Measurements from ENCODE around the gene RRAGD. TPM values are rescaled to one million over a fixed set of nuclear protein-coding genes. Genes with fewer than 3 reads are reported as not detected.

The RRAGD gene
- total and polyA plus RNA-seq, 2 of the 8 experiments (the other 6 are each of a cell fraction or from before 2014, with no cell fraction given): 7.2 to 30.8 TPM

- ChIA-PET POLR2A (ENCODE audit: partially characterized antibody) (interaction anchor here (0.6 kb wide), 1 partner anchor 1974 kb away, joined by 3 read pairs; no protein-coding TSS in a partner anchor), CTCF (ENCODE audit: partially characterized antibody) (interaction anchor here (1.5 to 1.9 kb wide), 3 partner anchors 9 to 150 kb away, joined by 4 to 7 read pairs (median 4); no protein-coding TSS in a partner anchor)
- H3K4me2 ChIP-seq (ENCODE audit: insufficient read depth in 1 of 2, low read depth in 2 of 2, low read length in 2 of 2): no peak overlapping the region
- no peak overlapping the region for H2BK5ac ChIP-seq (ENCODE audit: low read depth, low read length)
- no peaks in the 10 kb centered on the region for H3K36me3 ChIP-seq (ENCODE audit: control insufficient read depth in 2 of 4, insufficient read depth in 4 of 4, low read length in 3 of 4)
- no peaks in the 10 kb centered on the region for H3K4me1 ChIP-seq (replicated peaks in 1 of 4; ENCODE audit: control insufficient read depth in 3 of 4, insufficient read depth in 4 of 4, low read length in 3 of 4)
- H4K20me1 ChIP-seq (replicated peaks in 1 of 2; ENCODE audit: control insufficient read depth in 1 of 2, insufficient read depth in 2 of 2, low read length in 2 of 2): peaks cover 0 to 2% of the 10 kb centered on the region in 2 experiments
- no peaks in the 10 kb centered on the region for H3K79me1 ChIP-seq (ENCODE audit: low read depth, low read length)
- H2AK5ac ChIP-seq (ENCODE audit: low read depth, low read length): no peak overlapping the region
- no peak overlapping the region for H4K8ac ChIP-seq (ENCODE audit: extremely low read depth, insufficient read depth, low read length)
- H3K27ac ChIP-seq (ENCODE audit: low read depth, low read length): no peak overlapping the region
- FAIRE-seq (no peak), DNase-seq (ENCODE audit: low read depth in 1 of 2, low spot score in 2 of 2) (no peak)
- no peak overlapping the region for H2BK15ac ChIP-seq (ENCODE audit: low read length)
- no peaks in the 10 kb centered on the region for H3K9me3 ChIP-seq (ENCODE audit: insufficient read depth in 2 of 2, low read depth in 1 of 2, low read length in 1 of 2)
- H2BK120ac ChIP-seq (replicated peaks; ENCODE audit: low read depth, low read length): no peak overlapping the region
- no peak overlapping the region for H3K14ac ChIP-seq (ENCODE audit: insufficient read length)
- no peak overlapping the region for H3K4ac ChIP-seq (replicated peaks; ENCODE audit: insufficient read length, low read depth, low read length)
- H4K5ac ChIP-seq (ENCODE audit: insufficient read length, low read depth, low read length): no peak overlapping the region
- no peak overlapping the region for H2BK20ac ChIP-seq (ENCODE audit: low read length)
- no peaks in the 10 kb centered on the region for H3K79me2 ChIP-seq (ENCODE audit: control insufficient read depth in 1 of 2, insufficient read depth in 2 of 2, low read length in 2 of 2)
- WGBS, 2 experiments (ENCODE audit: extremely low coverage in 1 of 2, insufficient coverage in 1 of 2, insufficient read length in 1 of 2, insufficient replicate concordance in 2 of 2, low coverage in 1 of 2, low lambda C conversion rate in 2 of 2, missing lambda C conversion rate in 1 of 2): 82% methylated on average over 1 of the region's 1 CpG; no CpG with 5 or more reads in 1 of the 2 experiments
- no peaks in the 10 kb centered on the region for H3K27me3 ChIP-seq (replicated peaks in 1 of 4; ENCODE audit: control insufficient read depth in 3 of 4, extremely low read depth in 1 of 4, insufficient read depth in 3 of 4, low read length in 3 of 4)
- no peak overlapping the region for H3K9ac ChIP-seq (replicated peaks in 1 of 4; ENCODE audit: extremely low read depth in 1 of 4, low read depth in 3 of 4, low read length in 3 of 4)
- no peak overlapping the region for H2BK12ac ChIP-seq (ENCODE audit: low read depth, low read length)
- H3K23ac ChIP-seq (ENCODE audit: insufficient read length): no peak overlapping the region
- H3K4me3 ChIP-seq (ENCODE audit: extremely low read depth in 1 of 4, insufficient read depth in 2 of 4, low read depth in 3 of 4, low read length in 4 of 4): no peak overlapping the region
- H3K18ac ChIP-seq (ENCODE audit: extremely low read depth, low read length): no peak overlapping the region
- no peak overlapping the region for H4K91ac ChIP-seq (replicated peaks; ENCODE audit: insufficient read length, low read length)
- no peaks in the 10 kb centered on the region for H3K23me2 ChIP-seq (ENCODE audit: low read depth, low read length)
- no peak overlapping the region for H2AFZ ChIP-seq (ENCODE audit: low read length)
- TF ChIP-seq, protein P1, sequence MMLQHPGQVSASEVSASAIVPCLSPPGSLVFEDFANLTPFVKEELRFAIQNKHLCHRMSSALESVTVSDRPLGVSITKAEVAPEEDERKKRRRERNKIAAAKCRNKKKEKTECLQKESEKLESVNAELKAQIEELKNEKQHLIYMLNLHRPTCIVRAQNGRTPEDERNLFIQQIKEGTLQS (IDR thresholded peaks at IDR 0.05; ENCODE audit: insufficient read depth, low read depth, low read length): no peak
- no peak for TF ChIP-seq CEBPB (IDR thresholded peaks at IDR 0.05; ENCODE audit: low read depth, low read length)
- H3K56ac ChIP-seq (replicated peaks; ENCODE audit: insufficient read length, low read depth, low read length): no peak overlapping the region
Measured at GRCh38 chr6:89459501-89459900, 47.4 kb upstream of the RRAGD start.
